HepG2 (cell line): ENCODE results near the gene ATP5F1C. TPM values are rescaled to one million over a fixed set of nuclear protein-coding genes. Genes with fewer than 3 reads are reported as not detected.
A peak's percentile ranks its signal among the peaks of the same experiment; 100 is the strongest.

Experiments used
- ARNT2 ChIP-seq: sonication (generic); formaldehyde crosslinking; IDR thresholded peaks from 2 replicates; pipeline ENCODE4 v1.8.0; 2022; ENCODE audit warnings: mild to moderate bottlenecking, low read depth, missing genetic modification reagents, moderate library complexity
- ATM ChIP-seq: fragments of 450-650 bp; IDR thresholded peaks from 2 replicates; pipeline ENCODE4 v1.7.1; 2017; ENCODE audit warnings: mild to moderate bottlenecking, borderline replicate concordance
- CCDC6 ChIP-seq: sonication (generic); formaldehyde crosslinking; IDR thresholded peaks from 2 replicates; pipeline ENCODE4 v1.8.1; 2022; ENCODE audit warnings: mild to moderate bottlenecking, missing genetic modification reagents, moderate library complexity
- CHD4 ChIP-seq: fragments of 200-600 bp; sonication (generic); IDR thresholded peaks from 2 replicates; pipeline ENCODE4 v1.7.0; 2017; ENCODE audit warnings: mild to moderate bottlenecking, low read length, borderline replicate concordance
- GLI4 ChIP-seq: sonication (generic); formaldehyde crosslinking; IDR thresholded peaks from 2 replicates; pipeline ENCODE4 v1.5.1; 2020; ENCODE audit warnings: missing genetic modification reagents, mild to moderate bottlenecking, moderate library complexity, borderline replicate concordance
- HMGXB4 ChIP-seq, 2 experiments: sonication (generic) in 1 of 2; formaldehyde crosslinking in 1 of 2; IDR thresholded peaks; 2 replicates each; pipeline versions ENCODE4 v1.4.0 to v1.6.1; 2018 to 2020; ENCODE audit warnings: missing genetic modification reagents in 2 of 2, borderline replicate concordance in 1 of 2, low read depth in 1 of 2, mild to moderate bottlenecking in 1 of 2, missing biosample characterization in 1 of 2
- MTA3 ChIP-seq: sonication (generic); formaldehyde crosslinking; IDR thresholded peaks from 2 replicates; pipeline ENCODE4 v1.4.0; 2020; ENCODE audit warnings: missing genetic modification reagents
- TRAFD1 ChIP-seq: sonication (generic); formaldehyde crosslinking; IDR thresholded peaks from 2 replicates; pipeline ENCODE4 v1.5.1; 2020; ENCODE audit warnings: missing genetic modification reagents, mild to moderate bottlenecking, borderline replicate concordance
- ZBTB33 ChIP-seq: sonication (generic); formaldehyde crosslinking; IDR thresholded peaks from 2 replicates; pipeline ENCODE4 v1.4.0; 2020; ENCODE audit warnings: missing genetic modification reagents
- ZBTB42 ChIP-seq: sonication (generic); formaldehyde crosslinking; IDR thresholded peaks from 2 replicates; pipeline ENCODE4 v1.5.0; 2020; ENCODE audit warnings: mild to moderate bottlenecking, missing genetic modification reagents
- ZFAT ChIP-seq: sonication (generic); formaldehyde crosslinking; conservative IDR thresholded peaks from 2 replicates; pipeline ENCODE4 v1.8.1; 2023; ENCODE audit warnings: missing genetic modification reagents, inconsistent platforms
- ZMAT3 ChIP-seq: sonication (generic); formaldehyde crosslinking; conservative IDR thresholded peaks from 2 replicates; pipeline ENCODE4 v1.7.0; 2021; ENCODE audit warnings: missing genetic modification reagents
- ZNF503 ChIP-seq: sonication (generic); formaldehyde crosslinking; IDR thresholded peaks from 2 replicates; pipeline ENCODE4 v1.4.0; 2020; ENCODE audit warnings: missing genetic modification reagents
- ZNF558 ChIP-seq: sonication (generic); formaldehyde crosslinking; IDR thresholded peaks from 2 replicates; pipeline ENCODE4 v1.9.0; 2022; ENCODE audit warnings: mild to moderate bottlenecking, missing genetic modification reagents, borderline replicate concordance
- ZNF576 ChIP-seq: sonication (generic); formaldehyde crosslinking; IDR thresholded peaks from 2 replicates; pipeline ENCODE4 v1.4.0; 2020; ENCODE audit warnings: mild to moderate bottlenecking, missing genetic modification reagents
- ZNF589 ChIP-seq: sonication (generic); formaldehyde crosslinking; conservative IDR thresholded peaks from 2 replicates; pipeline ENCODE4 v1.8.0; 2022; ENCODE audit warnings: mild to moderate bottlenecking, moderate library complexity, missing genetic modification reagents
- ZNF605 ChIP-seq: sonication (generic); formaldehyde crosslinking; IDR thresholded peaks from 2 replicates; pipeline ENCODE4 v1.8.0; 2022; ENCODE audit warnings: mild to moderate bottlenecking, missing genetic modification reagents
- ZNF709 ChIP-seq: sonication (generic); formaldehyde crosslinking; IDR thresholded peaks from 2 replicates; pipeline ENCODE4 v1.5.0; 2020; ENCODE audit warnings: mild to moderate bottlenecking, missing genetic modification reagents
- ZNF746 ChIP-seq: sonication (generic); formaldehyde crosslinking; IDR thresholded peaks from 2 replicates; pipeline ENCODE4 v1.8.0; 2022; ENCODE audit warnings: mild to moderate bottlenecking, missing genetic modification reagents
- ZNF839 ChIP-seq: sonication (generic); formaldehyde crosslinking; IDR thresholded peaks from 2 replicates; pipeline ENCODE4 v1.4.0; 2020; ENCODE audit warnings: missing genetic modification reagents, mild to moderate bottlenecking, borderline replicate concordance
- polyA plus RNA-seq, 8 experiments: library from polyadenylated mRNA; depleted of rRNA in 3 of 8; stranded (reverse) in 7 of 8; unstranded in 1 of 8; fragments of >200 nt; fragmentation: Illumina TruSeq in 4 of 8; extraction: Trizol in 4 of 8; gene quantifications; 2 replicates each; pipeline versions ENCODE4 v1.2.1 to v1.2.3, GENCODE V29; 2011 to 2016; ENCODE audit warnings: low read depth in 4 of 8, missing spikeins in 1 of 8, mixed read lengths in 1 of 8; ENCODE audit not compliant: insufficient read depth in 1 of 8
- total RNA-seq, 5 experiments: library from RNA; depleted of rRNA; stranded (reverse); fragments of >200 nt; fragmentation: Illumina TruSeq; extraction: Trizol; gene quantifications; 2 replicates each; pipeline ENCODE4 v1.2.3, GENCODE V29; 2016; ENCODE audit warnings: low read depth in 1 of 5

ATP5F1C gene
- total and polyA plus RNA-seq, 2 of the 13 experiments (the other 11 are each of a cell fraction or from before 2014, with no cell fraction given): 407 to 416 TPM

GRCh38 chr10:7787150-7787856, 674 bp upstream of the ATP5F1C start (continued):
- TF ChIP-seq HMGXB4 (CRISPR knock-in tag; IDR thresholded peaks at IDR 0.05; ENCODE audit: borderline replicate concordance in 1 of 2, low read depth in 1 of 2): no peak
- TF ChIP-seq ZFAT (CRISPR knock-in tag): no peak
- TF ChIP-seq ZNF558: 0 out of 2 replicates have a peak, but pooled peaks have one; percentile 16
- no peak for TF ChIP-seq ZNF746
- no peak for TF ChIP-seq GLI4 (CRISPR knock-in tag)
- no peak for TF ChIP-seq ZNF709
- no peak for TF ChIP-seq CHD4
- no peak for TF ChIP-seq ZNF589 (CRISPR knock-in tag)
- 0 out of 2 replicates have a peak, but pooled peaks have one; percentile 6 for TF ChIP-seq ZNF605 (CRISPR knock-in tag)
- no peak for TF ChIP-seq TRAFD1
- 0 out of 2 replicates have a peak, but pooled peaks have one; percentile 5 for TF ChIP-seq CCDC6 (CRISPR knock-in tag)
- TF ChIP-seq MTA3: no peak
- TF ChIP-seq ZBTB42 (CRISPR knock-in tag): no peak
- TF ChIP-seq ZNF839 (CRISPR knock-in tag): 0 out of 2 replicates have a peak, but pooled peaks have one; percentile 25
- TF ChIP-seq ZMAT3 (CRISPR knock-in tag): no peak
- TF ChIP-seq ARNT2 (CRISPR knock-in tag): no peak
- TF ChIP-seq ATM: no peak
- no peak for TF ChIP-seq ZBTB33 (CRISPR knock-in tag)
- no peak for TF ChIP-seq ZNF503 (CRISPR knock-in tag)
- TF ChIP-seq ZNF576 (CRISPR knock-in tag): no peak
